Stimulated activated CD4-positive, alpha-beta T cell treated with anti-CD3 and anti-CD28 coated beads, Interleukin-4, amount 100 ng/mL, for 48 hours (primary cell): ENCODE measurements around the gene ARMH4.

ENCODE experiments used
- DNase-seq, 2 donors: peaks; one replicate each; pipeline ENCODE4 v3.0.0-alpha.2; 2020; ENCODE audit warnings: low read depth in 2 of 2

ARMH4 gene

GRCh38 chr14:58055497-58056010 is 96.5 kb downstream of the ARMH4 start:
- DNase-seq = no peak

DNA sequence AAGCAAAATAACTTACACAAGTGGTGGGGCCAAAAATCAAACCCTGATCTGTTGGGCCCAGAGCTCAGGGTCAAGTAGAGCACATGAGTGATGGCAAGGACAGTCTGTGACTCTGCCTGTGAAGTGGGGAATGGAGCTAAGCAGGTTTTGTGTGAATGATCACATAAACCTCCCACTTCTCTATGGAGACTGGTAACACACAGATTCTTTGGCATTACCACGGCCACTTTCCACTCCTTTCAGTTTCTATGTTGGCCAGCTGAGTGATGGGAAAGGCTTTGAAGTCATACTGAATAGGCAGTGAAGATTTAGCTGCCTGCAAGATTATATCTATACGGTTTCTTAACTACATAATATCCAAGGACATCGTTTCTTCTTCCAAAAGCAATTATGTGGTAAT is 97.9 kb downstream of the ARMH4 start:
- DNase-seq = no peak

DNA sequence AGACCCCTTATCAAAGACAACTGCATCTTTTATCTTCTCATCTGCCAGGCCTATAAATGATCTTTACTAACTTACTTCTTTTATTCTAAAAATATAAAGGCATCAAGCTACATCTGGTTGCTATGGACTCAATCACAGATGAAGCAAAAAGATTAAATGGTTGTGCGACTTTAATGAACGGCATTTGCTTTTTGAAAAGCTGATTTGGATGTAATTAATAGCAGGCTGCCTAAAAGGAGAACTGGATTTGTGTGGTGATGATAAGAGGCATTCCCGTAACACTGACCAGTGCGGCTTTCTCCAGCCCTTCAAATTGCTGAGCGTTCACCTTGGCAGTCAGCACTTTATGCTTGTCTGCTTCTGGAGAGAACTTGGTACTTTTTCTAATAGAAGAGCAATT is 103.8 kb downstream of the ARMH4 start:
- no peak for DNase-seq

GRCh38 chr14:58027904-58028303 is 124.1 kb downstream of the ARMH4 start:
- no peak for DNase-seq

DNA sequence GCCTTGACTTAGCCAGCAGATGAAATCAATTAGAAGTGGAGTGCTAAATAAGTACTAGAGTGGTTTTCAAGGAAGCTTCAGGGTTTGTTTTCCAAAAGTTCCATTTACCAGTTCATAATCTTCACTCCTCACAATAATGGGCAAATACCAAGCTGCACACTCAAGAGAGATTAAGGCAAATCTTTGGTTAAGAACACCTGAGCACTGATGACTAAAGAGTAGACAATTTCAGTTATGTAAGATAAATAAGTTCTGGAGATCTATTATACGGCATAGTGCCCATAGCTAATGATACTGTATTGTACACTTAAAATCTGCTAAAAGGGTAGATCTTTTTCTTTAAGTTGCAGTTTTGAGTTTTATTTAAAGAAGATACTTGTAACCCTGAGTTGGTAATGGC is 125.0 kb downstream of the ARMH4 start:
- no peak for DNase-seq

- no peak for DNase-seq
These were observed 125.8 kb downstream of the ARMH4 start for GRCh38 chr14:58026219-58026618.

GRCh38 chr14:58014778-58015177 is 137.2 kb downstream of the ARMH4 start:
- no peak for DNase-seq

DNA sequence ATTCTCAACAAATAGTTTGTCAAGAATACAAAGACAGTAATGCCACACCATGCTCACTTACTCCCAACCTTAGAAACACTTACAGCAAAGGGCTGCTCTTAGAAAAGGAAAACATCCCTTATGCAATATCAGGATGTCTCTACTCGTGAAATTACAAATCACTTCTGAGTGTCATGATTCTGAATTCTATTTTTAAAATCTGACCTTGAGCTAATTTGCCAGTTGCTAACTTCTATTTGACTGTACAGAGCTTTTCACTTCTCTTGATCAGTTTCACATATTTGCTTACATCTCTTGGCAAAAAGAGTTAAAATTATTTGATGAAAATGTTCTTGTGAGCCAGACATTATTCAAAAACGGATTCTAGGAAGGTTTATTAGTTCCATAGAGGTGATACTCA is 149.4 kb downstream of the ARMH4 start:
- DNase-seq = no peak

DNA sequence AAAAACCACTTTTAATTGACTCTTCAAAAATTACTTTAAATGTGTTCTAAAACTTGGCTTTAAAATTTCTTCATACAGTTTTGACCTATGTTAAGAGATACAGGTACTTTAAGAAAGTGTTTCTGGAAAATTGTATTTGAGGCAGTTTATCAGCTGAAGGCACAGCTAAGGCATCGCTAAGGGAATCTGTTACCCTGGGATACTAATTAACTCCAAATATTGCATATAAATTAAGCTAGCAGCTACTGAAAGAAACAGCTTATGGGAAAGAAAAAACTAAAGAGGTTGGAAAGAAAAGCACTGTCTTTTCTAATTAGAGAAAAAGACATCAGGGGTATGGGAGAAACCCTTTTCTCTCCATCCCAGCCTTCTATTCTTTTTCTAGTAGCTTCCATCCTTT is 152.0 kb downstream of the ARMH4 start:
- no peak for DNase-seq

- DNase-seq = no peak
These were observed 152.5 kb downstream of the ARMH4 start for GRCh38 chr14:57999471-57999870.

- no peak for DNase-seq
These were observed 153.2 kb downstream of the ARMH4 start for GRCh38 chr14:57998766-57999165.

DNA sequence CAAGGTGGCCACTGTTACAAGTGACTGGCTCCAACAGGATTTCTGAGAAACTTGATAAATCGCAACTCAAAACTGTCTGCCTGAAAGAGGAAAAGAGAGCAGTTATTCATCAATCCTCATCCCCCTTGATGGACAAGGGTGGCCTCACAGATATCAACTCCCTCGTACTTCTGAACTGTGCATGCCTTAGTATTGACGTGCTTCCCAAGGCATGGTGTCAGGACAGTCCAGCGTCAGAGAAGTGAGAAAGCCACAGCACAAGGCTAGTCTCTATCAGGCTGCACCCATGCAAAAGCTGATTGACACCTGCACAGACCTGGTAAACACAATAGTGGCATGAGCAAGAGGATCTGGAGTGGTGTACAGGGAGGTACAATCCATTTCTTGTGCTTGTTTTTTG is 160.7 kb downstream of the ARMH4 start:
- no peak for DNase-seq

DNA sequence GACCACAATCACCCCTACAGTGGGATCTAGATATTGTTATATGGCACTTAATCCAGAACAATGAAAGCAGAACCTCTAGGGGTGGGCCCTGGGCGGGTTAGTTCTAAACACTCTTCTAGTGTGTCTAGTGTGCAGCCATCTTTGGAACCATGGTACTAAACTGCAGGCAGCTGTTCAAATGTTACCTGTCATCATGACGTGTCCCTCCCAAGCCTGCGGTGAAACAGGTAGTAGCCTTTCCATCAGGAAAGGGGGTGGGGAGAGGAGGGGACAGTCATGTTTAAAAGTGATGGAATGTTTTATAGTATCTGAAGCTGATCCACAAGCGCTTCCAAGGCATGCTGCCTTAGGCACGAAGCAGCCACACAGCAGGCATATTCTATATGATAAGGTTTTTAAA is 163.6 kb downstream of the ARMH4 start:
- no peak for DNase-seq

- no peak for DNase-seq
These were observed 164.3 kb downstream of the ARMH4 start for GRCh38 chr14:57987596-57988300.

GRCh38 chr14:57987051-57987450 is 165.0 kb downstream of the ARMH4 start:
- DNase-seq = no peak

- no peak for DNase-seq
These were observed 169.0 kb downstream of the ARMH4 start for GRCh38 chr14:57982804-57983634.

GRCh38 chr14:57981817-57982560 is 170.0 kb downstream of the ARMH4 start:
- DNase-seq = no peak

- DNase-seq = no peak
These were observed 172.5 kb downstream of the ARMH4 start for GRCh38 chr14:57979376-57980048.

DNA sequence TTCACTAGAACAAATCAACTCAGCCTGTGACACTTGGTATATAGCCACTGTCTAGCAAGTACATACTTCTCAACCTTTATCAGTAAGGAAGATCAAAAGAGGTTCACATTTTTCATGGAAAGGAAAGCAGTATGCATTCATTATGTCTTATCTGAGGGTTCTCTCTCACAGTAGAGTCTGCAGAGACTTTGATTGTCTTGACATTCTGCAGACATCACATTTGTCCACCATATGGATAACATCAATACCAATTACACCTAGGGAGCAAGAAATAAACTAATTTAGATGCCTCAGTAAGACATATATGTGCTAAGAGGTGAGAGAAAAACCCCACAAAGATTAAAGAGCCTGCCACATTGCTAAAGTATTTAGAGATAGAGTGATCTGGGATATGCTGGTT is 175.3 kb downstream of the ARMH4 start:
- DNase-seq = no peak

DNA sequence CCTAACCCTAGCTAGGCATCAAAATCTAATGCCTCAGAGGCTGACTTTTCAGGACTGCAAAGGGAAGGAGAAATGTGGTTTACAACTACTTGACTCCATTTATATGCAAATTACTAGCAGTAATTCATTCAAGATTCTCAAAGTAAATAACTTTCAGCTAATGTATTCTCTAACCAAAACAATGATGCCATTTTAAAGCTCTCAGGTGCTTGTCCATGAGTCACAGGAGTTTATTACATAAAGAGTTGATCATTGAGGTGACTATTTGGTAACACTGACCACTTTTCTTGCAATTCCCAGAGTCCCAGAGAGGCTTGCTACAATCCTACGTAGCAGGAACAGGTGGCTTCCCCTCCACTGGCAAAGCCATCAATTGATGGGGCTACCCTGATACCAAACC is 177.1 kb downstream of the ARMH4 start:
- no peak for DNase-seq

DNA sequence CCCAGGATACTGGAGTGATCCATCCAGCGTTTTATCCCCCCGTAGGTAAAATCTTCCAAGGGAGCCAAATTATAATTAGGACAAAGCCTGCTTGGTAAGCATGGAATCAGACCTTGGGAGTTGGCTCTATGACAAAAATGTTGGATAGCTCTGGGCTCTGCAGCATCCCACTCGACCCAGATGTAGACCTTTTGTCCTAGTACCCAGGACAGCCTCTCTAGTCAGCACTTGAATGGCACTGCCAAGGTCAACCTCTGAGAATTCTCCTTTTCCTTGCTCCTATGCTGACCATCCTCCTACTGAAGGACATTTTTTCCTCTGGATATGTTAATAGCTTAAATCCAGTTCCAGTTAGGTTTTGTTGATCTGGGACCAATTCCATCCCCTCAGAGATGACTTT is 181.4 kb downstream of the ARMH4 start:
- no peak for DNase-seq

- no peak for DNase-seq
These were observed 181.8 kb downstream of the ARMH4 start for GRCh38 chr14:57970175-57970574.
